ENCODE measurements around the gene CES1.
"Not testable (repeated sequence)": the region's sequence is repeated elsewhere in the genome, so short reads cannot be mapped to it uniquely, and the experiment has no call there.

- TF ChIP-seq, protein P1, sequence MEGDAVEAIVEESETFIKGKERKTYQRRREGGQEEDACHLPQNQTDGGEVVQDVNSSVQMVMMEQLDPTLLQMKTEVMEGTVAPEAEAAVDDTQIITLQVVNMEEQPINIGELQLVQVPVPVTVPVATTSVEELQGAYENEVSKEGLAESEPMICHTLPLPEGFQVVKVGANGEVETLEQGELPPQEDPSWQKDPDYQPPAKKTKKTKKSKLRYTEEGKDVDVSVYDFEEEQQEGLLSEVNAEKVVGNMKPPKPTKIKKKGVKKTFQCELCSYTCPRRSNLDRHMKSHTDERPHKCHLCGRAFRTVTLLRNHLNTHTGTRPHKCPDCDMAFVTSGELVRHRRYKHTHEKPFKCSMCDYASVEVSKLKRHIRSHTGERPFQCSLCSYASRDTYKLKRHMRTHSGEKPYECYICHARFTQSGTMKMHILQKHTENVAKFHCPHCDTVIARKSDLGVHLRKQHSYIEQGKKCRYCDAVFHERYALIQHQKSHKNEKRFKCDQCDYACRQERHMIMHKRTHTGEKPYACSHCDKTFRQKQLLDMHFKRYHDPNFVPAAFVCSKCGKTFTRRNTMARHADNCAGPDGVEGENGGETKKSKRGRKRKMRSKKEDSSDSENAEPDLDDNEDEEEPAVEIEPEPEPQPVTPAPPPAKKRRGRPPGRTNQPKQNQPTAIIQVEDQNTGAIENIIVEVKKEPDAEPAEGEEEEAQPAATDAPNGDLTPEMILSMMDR (IDR thresholded peaks at IDR 0.05) = not testable (repeated sequence)
- not testable (repeated sequence) for TF ChIP-seq POLR2A (IDR thresholded peaks at IDR 0.05)
Measured at GRCh38 chr16:55782793-55783091, 50.2 kb downstream of the CES1 start.

Measured in Peyer's patch (tissue), 4 donors.